ENCODE measurements around the gene SLC38A2.

The SLC38A2 gene

DNA sequence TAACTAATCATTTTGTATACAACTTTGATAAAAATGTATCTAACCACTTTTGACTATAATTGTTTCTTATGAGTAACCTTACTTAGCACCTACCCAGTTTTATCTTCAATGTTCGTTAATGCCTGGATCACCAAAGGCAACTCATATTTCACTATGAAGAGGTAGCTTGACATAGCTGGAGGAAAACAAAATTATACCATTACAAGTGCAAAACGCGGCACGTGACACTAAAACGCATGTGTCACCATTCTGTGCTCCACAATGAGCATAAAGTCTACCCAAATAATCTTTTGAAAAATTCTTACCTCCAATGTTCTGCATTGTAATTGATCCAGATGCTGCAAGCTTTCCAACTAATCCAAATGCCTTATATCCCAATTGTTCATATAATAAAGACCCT, 5.8 kb downstream of the SLC38A2 start:
- H3K27ac ChIP-seq (ENCODE audit: extremely low read depth, low read depth, low read length): no peak overlapping the region
- peaks cover 62 to 94% of the 10 kb centered on the region in 2 experiments for H3K36me3 ChIP-seq (ENCODE audit: control insufficient read depth in 2 of 2, insufficient read depth in 1 of 2, low read length in 2 of 2)
- H3K4me1 ChIP-seq (ENCODE audit: control insufficient read depth, insufficient read depth, low read length): peaks cover 25% of the 10 kb centered on the region
- H3K4me3 ChIP-seq (ENCODE audit: low read depth, low read length): no peak overlapping the region
- ChIA-PET CTCF (interaction anchor here (1.2 to 2.1 kb wide), 2 partner anchors 242 to 295 kb away, joined by 3 to 9 read pairs; no protein-coding TSS in a partner anchor), POLR2A (interaction anchor here (2.6 kb wide), 1 partner anchor 10 kb away, joined by 13 read pairs; no protein-coding TSS in a partner anchor)
- TF ChIP-seq BCL11B (tag by site-specific recombination; IDR thresholded peaks at IDR 0.05; ENCODE audit: low read depth) (no peak), ZNF629 (tag by site-specific recombination; IDR thresholded peaks at IDR 0.05) (no peak), ZNF596 (tag by site-specific recombination; IDR thresholded peaks at IDR 0.05) (no peak), ZNF311 (tag by site-specific recombination; IDR thresholded peaks at IDR 0.05; ENCODE audit: borderline replicate concordance) (no peak), ZNF114 (tag by site-specific recombination; IDR thresholded peaks at IDR 0.05) (no peak), SCRT1 (tag by site-specific recombination; IDR thresholded peaks at IDR 0.05; ENCODE audit: borderline replicate concordance) (no peak), ZNF266 (tag by site-specific recombination; IDR thresholded peaks at IDR 0.05; ENCODE audit: low read depth) (no peak), ZNF174 (tag by site-specific recombination; IDR thresholded peaks at IDR 0.05) (no peak), ZNF121 (tag by site-specific recombination; IDR thresholded peaks at IDR 0.05) (no peak), ZSCAN30 (tag by site-specific recombination; IDR thresholded peaks at IDR 0.05) (no peak), ZNF140 (tag by site-specific recombination; IDR thresholded peaks at IDR 0.05) (no peak)
- TF ChIP-seq, protein P1, sequence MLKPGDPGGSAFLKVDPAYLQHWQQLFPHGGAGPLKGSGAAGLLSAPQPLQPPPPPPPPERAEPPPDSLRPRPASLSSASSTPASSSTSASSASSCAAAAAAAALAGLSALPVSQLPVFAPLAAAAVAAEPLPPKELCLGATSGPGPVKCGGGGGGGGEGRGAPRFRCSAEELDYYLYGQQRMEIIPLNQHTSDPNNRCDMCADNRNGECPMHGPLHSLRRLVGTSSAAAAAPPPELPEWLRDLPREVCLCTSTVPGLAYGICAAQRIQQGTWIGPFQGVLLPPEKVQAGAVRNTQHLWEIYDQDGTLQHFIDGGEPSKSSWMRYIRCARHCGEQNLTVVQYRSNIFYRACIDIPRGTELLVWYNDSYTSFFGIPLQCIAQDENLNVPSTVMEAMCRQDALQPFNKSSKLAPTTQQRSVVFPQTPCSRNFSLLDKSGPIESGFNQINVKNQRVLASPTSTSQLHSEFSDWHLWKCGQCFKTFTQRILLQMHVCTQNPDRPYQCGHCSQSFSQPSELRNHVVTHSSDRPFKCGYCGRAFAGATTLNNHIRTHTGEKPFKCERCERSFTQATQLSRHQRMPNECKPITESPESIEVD (tag by site-specific recombination; IDR thresholded peaks at IDR 0.05): no peak
- no peaks in the 10 kb centered on the region for H3K9me3 ChIP-seq (ENCODE audit: control insufficient read depth, insufficient read depth, low read depth, low read length)

DNA sequence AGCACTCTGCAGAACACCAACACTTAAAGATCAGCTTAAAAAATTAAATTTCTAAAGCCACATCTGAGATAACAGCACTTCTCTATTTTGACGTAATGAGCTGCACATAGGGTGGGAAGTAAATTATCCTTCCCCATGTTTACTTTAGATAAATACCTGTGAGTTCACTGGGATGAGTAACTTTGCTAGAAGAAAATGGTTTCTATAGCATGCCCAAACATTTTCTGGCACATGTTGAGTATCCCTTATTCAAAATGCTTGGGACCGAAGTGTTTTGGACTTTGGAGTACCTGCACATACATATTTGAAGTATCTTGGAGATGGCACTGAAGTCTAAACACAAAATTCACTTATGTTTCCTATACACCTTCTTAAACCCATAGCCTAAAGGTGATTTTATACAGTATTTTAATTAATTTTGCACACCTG, 6.6 kb downstream of the SLC38A2 start:
- ChIA-PET CTCF (interaction anchor here (1.2 kb wide), 1 partner anchor 241 kb away, joined by 3 read pairs; no protein-coding TSS in a partner anchor), POLR2A (interaction anchor here (1.1 to 2.6 kb wide), 2 partner anchors 9 to 128 kb away, joined by 3 to 13 read pairs; no protein-coding TSS in a partner anchor)
- Histone ChIP-seq H3K27ac (ENCODE audit: extremely low read depth, low read depth, low read length) (peak overlapping the region; percentile 7; the same call in 1 of the 2 replicates), H3K9me3 (ENCODE audit: control insufficient read depth, insufficient read depth, low read depth, low read length) (no peaks in the 10 kb centered on the region), H3K36me3 (ENCODE audit: control insufficient read depth in 2 of 2, insufficient read depth in 1 of 2, low read length in 2 of 2) (peaks cover 70 to 100% of the 10 kb centered on the region in 2 experiments), H3K4me1 (ENCODE audit: control insufficient read depth, insufficient read depth, low read length) (peaks cover 25% of the 10 kb centered on the region), H3K4me3 (ENCODE audit: low read depth, low read length) (no peak overlapping the region)
- TF ChIP-seq ZNF624 (tag by site-specific recombination; IDR thresholded peaks at IDR 0.05) (no peak), ZNF16 (tag by site-specific recombination; IDR thresholded peaks at IDR 0.05; ENCODE audit: low read depth) (no peak), SALL2 (tag by site-specific recombination; IDR thresholded peaks at IDR 0.05; ENCODE audit: borderline replicate concordance) (no peak), IKZF3 (tag by site-specific recombination; IDR thresholded peaks at IDR 0.05) (0 out of 2 replicates have a peak, but pooled peaks have one; percentile 24), SCRT1 (tag by site-specific recombination; IDR thresholded peaks at IDR 0.05; ENCODE audit: borderline replicate concordance) (0 out of 2 replicates have a peak, but pooled peaks have one; percentile 47), INSM2 (tag by site-specific recombination; IDR thresholded peaks at IDR 0.05) (0 out of 2 replicates have a peak, but pooled peaks have one; percentile 41), ZNF660 (tag by site-specific recombination; IDR thresholded peaks at IDR 0.05) (no peak), ZXDB (tag by site-specific recombination; IDR thresholded peaks at IDR 0.05) (0 out of 2 replicates have a peak, but pooled peaks have one; percentile 30), ZNF133 (tag by site-specific recombination; IDR thresholded peaks at IDR 0.05) (no peak), PRDM4 (tag by site-specific recombination; IDR thresholded peaks at IDR 0.05) (peak; percentile 61; the same call in 1 of the 2 replicates), OSR2 (tag by site-specific recombination; IDR thresholded peaks at IDR 0.05) (0 out of 2 replicates have a peak, but pooled peaks have one; percentile 29), SETDB1 (IDR thresholded peaks at IDR 0.05; ENCODE audit: insufficient read length, low read length) (no peak), KLF8 (tag by site-specific recombination; IDR thresholded peaks at IDR 0.05) (peak; percentile 42; the same call in 1 of the 2 replicates), ZNF600 (tag by site-specific recombination; IDR thresholded peaks at IDR 0.05) (peak; percentile 63), ZNF629 (tag by site-specific recombination; IDR thresholded peaks at IDR 0.05) (peak; percentile 90)
- TF ChIP-seq, protein P1 (tag by site-specific recombination; IDR thresholded peaks at IDR 0.05): peak; percentile 82
